ENCODE measurements around the gene OR2T3. TPM values are rescaled to one million over a fixed set of nuclear protein-coding genes. Genes with fewer than 3 reads are reported as not detected.
"Not testable (repeated sequence)": the region's sequence is repeated elsewhere in the genome, so short reads cannot be mapped to it uniquely, and the experiment has no call there.

The OR2T3 gene
- total and polyA plus RNA-seq, 9 of the 15 experiments (the other 6 are each of a cell fraction or from before 2014, with no cell fraction given) = not detected

DNA sequence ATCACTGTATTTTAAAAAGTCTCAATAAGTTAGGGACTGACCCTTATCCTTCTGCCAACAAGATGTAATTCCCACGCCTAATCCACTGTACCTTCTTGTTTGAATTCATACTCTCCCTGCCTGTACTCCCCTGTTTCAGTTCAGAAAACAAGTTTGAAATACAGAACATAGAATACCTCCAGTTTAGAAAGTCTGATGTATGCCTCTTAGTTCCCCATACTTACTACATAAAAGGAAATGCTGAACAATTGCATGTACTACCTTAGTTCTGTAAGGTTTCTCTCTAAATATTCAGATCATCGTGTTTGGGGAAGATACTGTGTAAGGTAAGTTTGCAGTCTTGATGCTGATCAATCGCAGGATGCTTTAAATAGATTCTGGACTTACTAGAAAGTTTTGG lies 36.8 kb upstream of the OR2T3 start:
- in situ Hi-C loops (cut with MboI); H2AFZ ChIP-seq (ENCODE audit: low read depth, low read length); ATAC-seq; POLR2A ChIA-PET; CTCF ChIA-PET (ENCODE audit: low intra/inter-chr PET ratio); H3K4me3 ChIP-seq; H3K79me2 ChIP-seq (ENCODE audit: control insufficient read depth, insufficient read depth, low read length); H3K27me3 ChIP-seq (ENCODE audit: control insufficient read depth in 2 of 2, insufficient read depth in 2 of 2, low read length in 2 of 2); H3K9ac ChIP-seq (ENCODE audit: insufficient read depth in 1 of 2, low read depth in 2 of 2, low read length in 2 of 2); H3K27ac ChIP-seq (ENCODE audit: extremely low read depth, low read depth, low read length); BruUV-seq (replicated peaks); intact Hi-C loops (cut with micrococcal nuclease); H3K36me3 ChIP-seq (ENCODE audit: control insufficient read depth, insufficient read depth, low read length); H3K4me1 ChIP-seq (replicated peaks in 1 of 2; ENCODE audit: control insufficient read depth in 2 of 2, insufficient read depth in 2 of 2, low read length in 2 of 2); H3K4me2 ChIP-seq (ENCODE audit: insufficient read depth, low read length); DNase-seq (ENCODE audit: extremely low read depth in 1 of 4, low spot score in 3 of 4); FAIRE-seq; H4K20me1 ChIP-seq (replicated peaks; ENCODE audit: control insufficient read depth, insufficient read depth, low read length); H3K9me1 ChIP-seq (ENCODE audit: control insufficient read depth, insufficient read depth, low read length); H3K9me3 ChIP-seq (replicated peaks; ENCODE audit: control insufficient read depth, insufficient read depth, low read depth, low read length): not testable (repeated sequence)
- 2% methylated on average over 3 of the region's 3 CpGs for WGBS (ENCODE audit: insufficient coverage, low coverage, missing lambda C conversion rate)

DNA sequence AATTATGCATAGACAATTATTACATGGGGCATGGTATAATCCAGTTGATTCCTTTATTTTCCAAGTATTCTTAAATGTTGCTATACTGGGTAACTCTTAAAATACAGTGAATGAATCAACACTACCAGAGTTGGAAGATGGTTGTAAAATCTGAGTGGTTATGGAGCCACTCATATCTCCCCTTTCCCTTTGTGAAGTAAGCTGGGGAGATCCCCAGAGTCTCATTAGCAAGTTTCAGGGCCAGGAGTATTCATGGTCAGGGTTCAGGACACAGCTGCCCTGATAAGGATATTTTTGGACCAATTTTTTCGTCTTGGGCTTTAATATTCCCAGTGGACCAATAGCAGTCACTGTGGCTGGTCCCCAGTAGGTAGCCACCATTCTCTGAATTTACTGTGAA lies 34.5 kb upstream of the OR2T3 start:
- intact Hi-C loops (cut with micrococcal nuclease); BruUV-seq (replicated peaks); H3K4me1 ChIP-seq (replicated peaks in 1 of 2; ENCODE audit: control insufficient read depth in 2 of 2, insufficient read depth in 2 of 2, low read length in 2 of 2); CTCF ChIA-PET (ENCODE audit: low intra/inter-chr PET ratio); H2AFZ ChIP-seq (ENCODE audit: low read depth, low read length); H3K9me3 ChIP-seq (replicated peaks; ENCODE audit: control insufficient read depth, insufficient read depth, low read depth, low read length); H4K20me1 ChIP-seq (replicated peaks; ENCODE audit: control insufficient read depth, insufficient read depth, low read length); H3K36me3 ChIP-seq (ENCODE audit: control insufficient read depth, insufficient read depth, low read length); H3K9ac ChIP-seq (ENCODE audit: insufficient read depth in 1 of 2, low read depth in 2 of 2, low read length in 2 of 2); FAIRE-seq; H3K79me2 ChIP-seq (ENCODE audit: control insufficient read depth, insufficient read depth, low read length); H3K9me1 ChIP-seq (ENCODE audit: control insufficient read depth, insufficient read depth, low read length); DNase-seq (ENCODE audit: extremely low read depth in 1 of 4, low spot score in 3 of 4); H3K27me3 ChIP-seq (ENCODE audit: control insufficient read depth in 2 of 2, insufficient read depth in 2 of 2, low read length in 2 of 2); H3K27ac ChIP-seq (ENCODE audit: extremely low read depth, low read depth, low read length); H3K4me3 ChIP-seq; H3K4me2 ChIP-seq (ENCODE audit: insufficient read depth, low read length); in situ Hi-C loops (cut with MboI); ATAC-seq; POLR2A ChIA-PET: not testable (repeated sequence)
- 0% methylated on average over 1 of the region's 1 CpG for WGBS (ENCODE audit: insufficient coverage, low coverage, missing lambda C conversion rate)

DNA sequence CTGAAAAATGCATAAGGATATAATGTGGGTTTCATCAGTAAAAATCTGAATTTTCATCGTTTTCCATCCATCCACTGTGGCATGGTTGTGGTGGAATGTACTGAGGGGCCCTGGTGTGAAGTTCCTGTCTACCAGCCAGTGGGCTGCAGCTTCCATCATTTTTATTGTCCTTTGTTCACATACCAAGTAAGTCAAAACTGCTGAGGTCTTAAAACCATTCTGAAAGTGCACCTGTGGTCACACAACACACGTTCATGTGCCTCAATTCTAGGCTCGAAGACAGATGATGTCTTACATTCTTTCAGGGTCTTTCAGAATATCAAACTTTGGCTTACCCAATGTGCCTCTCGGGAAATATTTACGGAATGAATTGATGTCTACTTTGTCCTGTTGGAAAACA lies 33.9 kb upstream of the OR2T3 start:
- POLR2A ChIA-PET; H3K4me2 ChIP-seq (ENCODE audit: insufficient read depth, low read length); in situ Hi-C loops (cut with MboI); H2AFZ ChIP-seq (ENCODE audit: low read depth, low read length); FAIRE-seq; H4K20me1 ChIP-seq (replicated peaks; ENCODE audit: control insufficient read depth, insufficient read depth, low read length); ATAC-seq; H3K4me1 ChIP-seq (replicated peaks in 1 of 2; ENCODE audit: control insufficient read depth in 2 of 2, insufficient read depth in 2 of 2, low read length in 2 of 2); H3K27ac ChIP-seq (ENCODE audit: extremely low read depth, low read depth, low read length); intact Hi-C loops (cut with micrococcal nuclease); H3K9me3 ChIP-seq (replicated peaks; ENCODE audit: control insufficient read depth, insufficient read depth, low read depth, low read length); H3K9me1 ChIP-seq (ENCODE audit: control insufficient read depth, insufficient read depth, low read length); H3K79me2 ChIP-seq (ENCODE audit: control insufficient read depth, insufficient read depth, low read length); BruUV-seq (replicated peaks); H3K36me3 ChIP-seq (ENCODE audit: control insufficient read depth, insufficient read depth, low read length); H3K27me3 ChIP-seq (ENCODE audit: control insufficient read depth in 2 of 2, insufficient read depth in 2 of 2, low read length in 2 of 2); H3K4me3 ChIP-seq; CTCF ChIA-PET (ENCODE audit: low intra/inter-chr PET ratio); H3K9ac ChIP-seq (ENCODE audit: insufficient read depth in 1 of 2, low read depth in 2 of 2, low read length in 2 of 2); DNase-seq (ENCODE audit: extremely low read depth in 1 of 4, low spot score in 3 of 4): not testable (repeated sequence)
- WGBS (ENCODE audit: insufficient coverage, low coverage, missing lambda C conversion rate) = 0% methylated on average over 5 of the region's 5 CpGs

DNA sequence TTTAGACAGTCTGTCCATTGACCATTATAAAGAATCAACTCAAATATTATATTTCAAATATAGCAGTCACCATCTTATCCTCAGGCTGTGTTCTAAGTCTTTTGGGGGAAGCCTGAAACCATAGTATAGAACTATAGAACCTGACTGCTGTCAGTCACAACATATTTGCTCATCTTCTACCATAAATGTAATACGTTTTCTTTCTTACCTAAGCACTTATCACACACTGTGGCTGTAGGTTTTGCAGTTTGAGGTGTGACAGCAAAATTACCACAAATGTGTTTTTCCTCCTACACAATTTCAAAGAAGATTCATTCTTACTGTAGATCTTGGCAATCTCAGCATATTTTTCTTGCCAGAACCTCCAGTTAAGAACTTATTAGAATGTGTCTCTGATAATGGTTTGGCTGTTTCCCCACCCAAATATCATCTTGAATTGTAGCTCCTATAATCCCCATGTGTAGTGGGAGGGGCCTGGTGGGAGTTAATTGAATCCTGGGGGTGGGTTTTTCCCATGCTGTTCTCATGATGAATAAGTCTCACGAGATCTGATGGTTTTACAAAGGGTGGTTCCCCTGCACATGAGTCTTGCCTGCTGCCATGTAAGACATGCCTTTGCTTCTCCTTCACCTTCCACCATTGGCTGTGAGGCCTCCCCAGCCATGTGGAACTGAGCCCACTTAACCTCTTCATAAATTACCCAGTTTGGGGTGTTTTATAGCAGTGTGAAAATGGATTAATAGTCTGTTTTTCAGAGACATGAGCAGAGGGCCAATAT lies 30.5 kb upstream of the OR2T3 start:
- H3K9ac ChIP-seq (ENCODE audit: insufficient read depth in 1 of 2, low read depth in 2 of 2, low read length in 2 of 2); POLR2A ChIA-PET; H2AFZ ChIP-seq (ENCODE audit: low read depth, low read length); intact Hi-C loops (cut with micrococcal nuclease); H3K27me3 ChIP-seq (ENCODE audit: control insufficient read depth in 2 of 2, insufficient read depth in 2 of 2, low read length in 2 of 2); H3K27ac ChIP-seq (ENCODE audit: extremely low read depth, low read depth, low read length); BruUV-seq (replicated peaks); DNase-seq (ENCODE audit: extremely low read depth in 1 of 4, low spot score in 3 of 4); H3K4me2 ChIP-seq (ENCODE audit: insufficient read depth, low read length); FAIRE-seq; H3K79me2 ChIP-seq (ENCODE audit: control insufficient read depth, insufficient read depth, low read length); ATAC-seq; H3K4me3 ChIP-seq; H4K20me1 ChIP-seq (replicated peaks; ENCODE audit: control insufficient read depth, insufficient read depth, low read length); H3K4me1 ChIP-seq (replicated peaks in 1 of 2; ENCODE audit: control insufficient read depth in 2 of 2, insufficient read depth in 2 of 2, low read length in 2 of 2); H3K9me3 ChIP-seq (replicated peaks; ENCODE audit: control insufficient read depth, insufficient read depth, low read depth, low read length); CTCF ChIA-PET (ENCODE audit: low intra/inter-chr PET ratio); H3K9me1 ChIP-seq (ENCODE audit: control insufficient read depth, insufficient read depth, low read length); H3K36me3 ChIP-seq (ENCODE audit: control insufficient read depth, insufficient read depth, low read length): not testable (repeated sequence)
- WGBS (ENCODE audit: insufficient coverage, low coverage, missing lambda C conversion rate) = 0% methylated on average over 1 of the region's 2 CpGs
- in situ Hi-C loops (cut with MboI) = loop anchor here (5.0 kb wide), 1 partner anchor 205 kb away; the partner anchor contains the start of gene OR2T35
